Fibroblast of lung (primary cell): ENCODE results near the gene OTUB2.

Experiments
- CTCF ChIP-seq, 2 donors: IDR thresholded peaks in 1 of 2; conservative IDR thresholded peaks in 1 of 2; 1 replicate in 1 of 2; 2 replicates in 1 of 2; pipeline ENCODE4 v1.5.1; 2011 to 2012; ENCODE audit warnings: low read length in 2 of 2, control low read depth in 1 of 2, inconsistent platforms in 1 of 2, low read depth in 1 of 2, mild to moderate bottlenecking in 1 of 2
- EZH2 ChIP-seq: IDR thresholded peaks from 2 replicates; pipeline ENCODE4 v1.5.1; 2012; ENCODE audit warnings: low read length, control low read depth, mild to moderate bottlenecking; ENCODE audit errors: missing control alignments

GRCh38 chr14:94038921-94039629 is 12.9 kb downstream of the OTUB2 start:
- no peak for TF ChIP-seq EZH2
- no peak for TF ChIP-seq CTCF (conservative IDR thresholded peaks at IDR 0.05 in 1 of 2, IDR thresholded peaks at IDR 0.05 in 1 of 2; ENCODE audit: low read depth in 1 of 2, low read length in 2 of 2)
